Measurements from ENCODE around the gene EFNB3.

EFNB3 gene

DNA sequence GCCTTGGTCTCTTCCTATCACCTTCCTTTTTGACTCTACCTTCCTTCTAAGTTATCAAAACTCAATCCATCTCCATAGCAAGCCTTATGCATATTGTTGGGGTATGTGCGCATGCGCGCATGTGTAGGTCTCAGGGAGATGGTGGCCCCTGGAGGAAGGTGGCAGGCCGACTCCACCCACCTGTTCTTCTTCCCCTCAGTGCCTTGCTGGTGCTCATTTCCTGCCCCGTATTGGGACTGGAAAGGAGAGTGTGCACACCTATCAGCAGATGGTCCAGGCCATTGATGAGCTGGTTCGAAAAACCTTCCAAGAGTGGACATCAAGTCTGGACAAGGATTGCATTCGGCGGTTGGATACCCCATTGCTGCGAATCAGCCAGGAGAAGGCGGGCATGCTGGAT, 37.7 kb downstream of the EFNB3 start:
- TF ChIP-seq ZNF626 (tag by site-specific recombination; IDR thresholded peaks at IDR 0.05) (no peak), ZNF677 (tag by site-specific recombination; IDR thresholded peaks at IDR 0.05) (no peak)
- H3K9me3 ChIP-seq (ENCODE audit: control insufficient read depth, insufficient read depth, low read depth, low read length) = no peaks in the 10 kb centered on the region
- H3K4me3 ChIP-seq (ENCODE audit: low read depth, low read length) = no peak overlapping the region
- ChIA-PET CTCF (interaction anchor here (0.6 to 7.3 kb wide), 49 partner anchors 8 to 697 kb away, joined by 3 to 156 read pairs (median 10); partner anchors contain the start of genes ATP1B2, EFNB3, KDM6B and NAA38), POLR2A (interaction anchor here (1.8 kb wide), 1 partner anchor 114 kb away, joined by 14 read pairs; the partner anchor contains the start of gene NAA38)
- peaks cover 11% of the 10 kb centered on the region for H3K4me1 ChIP-seq (ENCODE audit: control insufficient read depth, insufficient read depth, low read length)
- no peaks in the 10 kb centered on the region for H3K36me3 ChIP-seq (ENCODE audit: control insufficient read depth in 2 of 2, insufficient read depth in 1 of 2, low read length in 2 of 2)
- H3K27ac ChIP-seq (ENCODE audit: extremely low read depth, low read depth, low read length) = no peak overlapping the region

DNA sequence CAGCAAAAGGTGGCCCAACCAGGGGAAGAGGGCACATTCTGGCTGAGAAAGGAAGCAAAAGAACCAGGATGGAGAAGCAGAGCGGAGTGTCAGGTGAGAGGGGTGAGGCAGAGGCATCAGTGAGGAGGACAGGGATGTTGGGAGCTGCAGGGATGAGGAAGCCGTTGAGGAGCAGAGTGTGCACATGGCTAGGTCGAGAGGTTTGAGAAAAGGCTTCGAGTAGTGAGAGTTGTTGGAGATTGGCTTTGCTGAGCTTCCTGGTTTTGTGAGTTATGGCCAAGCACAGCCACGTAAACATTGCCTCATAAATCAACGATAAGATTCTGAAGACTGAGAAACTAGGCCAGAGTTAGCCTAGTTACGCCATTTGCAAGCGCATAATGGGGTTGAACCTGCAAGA, 39.4 kb downstream of the EFNB3 start:
- CTCF ChIA-PET = interaction anchor here (0.5 to 7.3 kb wide), 47 partner anchors 8 to 762 kb away, joined by 3 to 156 read pairs (median 10); partner anchors contain the start of genes ATP1B2, CHD3, KDM6B and MPDU1
- POLR2A ChIA-PET = interaction anchor here (0.7 to 1.8 kb wide), 6 partner anchors 57 to 311 kb away, joined by 3 to 14 read pairs (median 4); partner anchors contain the start of genes NAA38 and TP53
- no peaks in the 10 kb centered on the region for H3K36me3 ChIP-seq (ENCODE audit: control insufficient read depth in 2 of 2, insufficient read depth in 1 of 2, low read length in 2 of 2)
- no peak for TF ChIP-seq ZNF133 (tag by site-specific recombination; IDR thresholded peaks at IDR 0.05)
- TF ChIP-seq HOXC10 (CRISPR knock-in tag; IDR thresholded peaks at IDR 0.05) = no peak
- TF ChIP-seq ZFP41 (tag by site-specific recombination; IDR thresholded peaks at IDR 0.05; ENCODE audit: borderline replicate concordance) = no peak
- TF ChIP-seq ZNF214 (tag by site-specific recombination; IDR thresholded peaks at IDR 0.05; ENCODE audit: borderline replicate concordance) = no peak
- TF ChIP-seq ZNF549 (tag by site-specific recombination; IDR thresholded peaks at IDR 0.05) = no peak
- TF ChIP-seq ZNF747 (tag by site-specific recombination; IDR thresholded peaks at IDR 0.05) = no peak
- TF ChIP-seq, protein P1, sequence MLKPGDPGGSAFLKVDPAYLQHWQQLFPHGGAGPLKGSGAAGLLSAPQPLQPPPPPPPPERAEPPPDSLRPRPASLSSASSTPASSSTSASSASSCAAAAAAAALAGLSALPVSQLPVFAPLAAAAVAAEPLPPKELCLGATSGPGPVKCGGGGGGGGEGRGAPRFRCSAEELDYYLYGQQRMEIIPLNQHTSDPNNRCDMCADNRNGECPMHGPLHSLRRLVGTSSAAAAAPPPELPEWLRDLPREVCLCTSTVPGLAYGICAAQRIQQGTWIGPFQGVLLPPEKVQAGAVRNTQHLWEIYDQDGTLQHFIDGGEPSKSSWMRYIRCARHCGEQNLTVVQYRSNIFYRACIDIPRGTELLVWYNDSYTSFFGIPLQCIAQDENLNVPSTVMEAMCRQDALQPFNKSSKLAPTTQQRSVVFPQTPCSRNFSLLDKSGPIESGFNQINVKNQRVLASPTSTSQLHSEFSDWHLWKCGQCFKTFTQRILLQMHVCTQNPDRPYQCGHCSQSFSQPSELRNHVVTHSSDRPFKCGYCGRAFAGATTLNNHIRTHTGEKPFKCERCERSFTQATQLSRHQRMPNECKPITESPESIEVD (tag by site-specific recombination; IDR thresholded peaks at IDR 0.05) = no peak
- TF ChIP-seq ZNF596 (tag by site-specific recombination; IDR thresholded peaks at IDR 0.05) = no peak
- TF ChIP-seq, protein P2, sequence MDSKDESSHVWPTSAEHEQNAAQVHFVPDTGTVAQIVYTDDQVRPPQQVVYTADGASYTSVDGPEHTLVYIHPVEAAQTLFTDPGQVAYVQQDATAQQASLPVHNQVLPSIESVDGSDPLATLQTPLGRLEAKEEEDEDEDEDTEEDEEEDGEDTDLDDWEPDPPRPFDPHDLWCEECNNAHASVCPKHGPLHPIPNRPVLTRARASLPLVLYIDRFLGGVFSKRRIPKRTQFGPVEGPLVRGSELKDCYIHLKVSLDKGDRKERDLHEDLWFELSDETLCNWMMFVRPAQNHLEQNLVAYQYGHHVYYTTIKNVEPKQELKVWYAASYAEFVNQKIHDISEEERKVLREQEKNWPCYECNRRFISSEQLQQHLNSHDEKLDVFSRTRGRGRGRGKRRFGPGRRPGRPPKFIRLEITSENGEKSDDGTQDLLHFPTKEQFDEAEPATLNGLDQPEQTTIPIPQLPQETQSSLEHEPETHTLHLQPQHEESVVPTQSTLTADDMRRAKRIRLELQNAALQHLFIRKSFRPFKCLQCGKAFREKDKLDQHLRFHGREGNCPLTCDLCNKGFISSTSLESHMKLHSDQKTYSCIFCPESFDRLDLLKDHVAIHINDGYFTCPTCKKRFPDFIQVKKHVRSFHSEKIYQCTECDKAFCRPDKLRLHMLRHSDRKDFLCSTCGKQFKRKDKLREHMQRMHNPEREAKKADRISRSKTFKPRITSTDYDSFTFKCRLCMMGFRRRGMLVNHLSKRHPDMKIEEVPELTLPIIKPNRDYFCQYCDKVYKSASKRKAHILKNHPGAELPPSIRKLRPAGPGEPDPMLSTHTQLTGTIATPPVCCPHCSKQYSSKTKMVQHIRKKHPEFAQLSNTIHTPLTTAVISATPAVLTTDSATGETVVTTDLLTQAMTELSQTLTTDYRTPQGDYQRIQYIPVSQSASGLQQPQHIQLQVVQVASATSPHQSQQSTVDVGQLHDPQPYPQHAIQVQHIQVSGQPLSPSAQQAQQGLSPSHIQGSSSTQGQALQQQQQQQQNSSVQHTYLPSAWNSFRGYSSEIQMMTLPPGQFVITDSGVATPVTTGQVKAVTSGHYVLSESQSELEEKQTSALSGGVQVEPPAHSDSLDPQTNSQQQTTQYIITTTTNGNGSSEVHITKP (tag by site-specific recombination; IDR thresholded peaks at IDR 0.05) = no peak
- no peak for TF ChIP-seq ZNF138 (tag by site-specific recombination; IDR thresholded peaks at IDR 0.05; ENCODE audit: borderline replicate concordance)
- no peak for TF ChIP-seq ZNF394 (tag by site-specific recombination; IDR thresholded peaks at IDR 0.05; ENCODE audit: borderline replicate concordance)
- no peak for TF ChIP-seq ZEB2 (tag by site-specific recombination; IDR thresholded peaks at IDR 0.05)
- TF ChIP-seq HOXA7 (CRISPR knock-in tag; IDR thresholded peaks at IDR 0.05; ENCODE audit: borderline replicate concordance) = no peak
- no peak for TF ChIP-seq KLF1 (tag by site-specific recombination; IDR thresholded peaks at IDR 0.05)
- TF ChIP-seq KLF8 (tag by site-specific recombination; IDR thresholded peaks at IDR 0.05) = no peak
- TF ChIP-seq, protein P3, sequence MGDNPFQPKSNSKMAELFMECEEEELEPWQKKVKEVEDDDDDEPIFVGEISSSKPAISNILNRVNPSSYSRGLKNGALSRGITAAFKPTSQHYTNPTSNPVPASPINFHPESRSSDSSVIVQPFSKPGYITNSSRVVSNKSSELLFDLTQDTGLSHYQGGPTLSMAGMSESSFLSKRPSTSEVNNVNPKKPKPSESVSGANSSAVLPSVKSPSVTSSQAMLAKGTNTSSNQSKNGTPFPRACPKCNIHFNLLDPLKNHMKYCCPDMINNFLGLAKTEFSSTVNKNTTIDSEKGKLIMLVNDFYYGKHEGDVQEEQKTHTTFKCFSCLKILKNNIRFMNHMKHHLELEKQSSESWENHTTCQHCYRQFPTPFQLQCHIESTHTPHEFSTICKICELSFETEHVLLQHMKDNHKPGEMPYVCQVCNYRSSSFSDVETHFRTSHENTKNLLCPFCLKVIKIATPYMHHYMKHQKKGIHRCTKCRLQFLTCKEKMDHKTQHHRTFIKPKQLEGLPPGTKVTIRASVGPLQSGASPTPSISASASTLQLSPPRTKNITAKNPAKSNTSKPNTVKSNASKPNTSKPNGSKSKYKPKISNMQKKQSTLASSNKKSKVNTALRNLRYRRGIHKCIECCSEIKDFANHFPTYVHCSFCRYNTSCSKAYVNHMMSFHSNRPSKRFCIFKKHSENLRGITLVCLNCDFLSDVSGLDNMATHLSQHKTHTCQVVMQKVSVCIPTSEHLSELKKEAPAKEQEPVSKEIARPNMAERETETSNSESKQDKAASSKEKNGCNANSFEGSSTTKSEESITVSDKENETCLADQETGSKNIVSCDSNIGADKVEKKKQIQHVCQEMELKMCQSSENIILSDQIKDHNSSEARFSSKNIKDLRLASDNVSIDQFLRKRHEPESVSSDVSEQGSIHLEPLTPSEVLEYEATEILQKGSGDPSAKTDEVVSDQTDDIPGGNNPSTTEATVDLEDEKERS (tag by site-specific recombination; IDR thresholded peaks at IDR 0.05) = no peak
- H3K4me3 ChIP-seq (ENCODE audit: low read depth, low read length) = no peak overlapping the region
- H3K4me1 ChIP-seq (ENCODE audit: control insufficient read depth, insufficient read depth, low read length) = peaks cover 22% of the 10 kb centered on the region
- H3K9me3 ChIP-seq (ENCODE audit: control insufficient read depth, insufficient read depth, low read depth, low read length) = no peaks in the 10 kb centered on the region
- no peak overlapping the region for H3K27ac ChIP-seq (ENCODE audit: extremely low read depth, low read depth, low read length)

Measured in HEK293 (cell line).